Esophagus muscularis mucosa (tissue), 3 donors: Measurements from ENCODE around the gene BASP1.

Source experiments
- CTCF ChIP-seq, 3 experiments: fragments of 200-600 bp in 2 of 3; fragments of 450-650 bp in 1 of 3; sonication (generic) in 2 of 3; IDR thresholded peaks; one replicate each; pipeline ENCODE4 v1.5.1; 2017 to 2019; ENCODE audit warnings: antibody characterized with exemption in 3 of 3, mild to moderate bottlenecking in 2 of 3, moderate library complexity in 1 of 3
- POLR2A ChIP-seq: fragments of 450-650 bp; IDR thresholded peaks from one replicate; pipeline ENCODE4 v1.6.1; 2017; ENCODE audit warnings: antibody characterized with exemption, moderate library complexity, mild to moderate bottlenecking, low read depth
- POLR2AphosphoS5 ChIP-seq, 2 donors: sonication (generic); formaldehyde crosslinking; IDR thresholded peaks; one replicate each; pipeline ENCODE4 v1.6.1; 2017; ENCODE audit warnings: antibody characterized with exemption in 2 of 2

- no peak for TF ChIP-seq CTCF (IDR thresholded peaks at IDR 0.05)
- no peak for TF ChIP-seq POLR2AphosphoS5 (IDR thresholded peaks at IDR 0.05)
- TF ChIP-seq POLR2A: no peak
Observed at GRCh38 chr5:17252543-17252942, 35.1 kb downstream of the BASP1 start.
